GM12878 (cell line): ENCODE data around the gene SEMA3D. TPM values are rescaled to one million over a fixed set of nuclear protein-coding genes. Genes with fewer than 3 reads are reported as not detected.

Experiments used
- ASH2L ChIP-seq: fragments of 300-600, 200-600 bp; sonication (generic); IDR thresholded peaks from 2 replicates; pipeline ENCODE4 v1.6.1; 2017; ENCODE audit warnings: low read depth, mild to moderate bottlenecking, borderline replicate concordance
- DPF2 ChIP-seq: fragments of 450-650 bp; IDR thresholded peaks from 2 replicates; pipeline ENCODE4 v1.6.1; 2017; ENCODE audit warnings: mild to moderate bottlenecking
- FOXM1 ChIP-seq: IDR thresholded peaks from 2 replicates; pipeline ENCODE4 v1.6.1; 2012; ENCODE audit warnings: low read depth, mild to moderate bottlenecking, inconsistent platforms, low read length, moderate library complexity
- HCFC1 ChIP-seq: fragments of 150-350 bp; IDR thresholded peaks from 2 replicates; pipeline ENCODE4 v1.6.1; 2014; ENCODE audit warnings: low read length
- IKZF2 ChIP-seq, 2 experiments: fragments of 450-650 bp; IDR thresholded peaks; 2 replicates each; pipeline ENCODE4 v1.6.1; 2017; ENCODE audit warnings: mild to moderate bottlenecking in 2 of 2, moderate library complexity in 2 of 2
- MTA2 ChIP-seq: fragments of 450-650 bp; IDR thresholded peaks from 2 replicates; pipeline ENCODE4 v1.6.1; 2016; ENCODE audit warnings: low read depth, mild to moderate bottlenecking, moderate library complexity
- MYC ChIP-seq: IDR thresholded peaks from 2 replicates; pipeline ENCODE4 v1.6.1; 2011; ENCODE audit warnings: mild to moderate bottlenecking, low read length, moderate library complexity, inconsistent platforms; ENCODE audit not compliant: insufficient read depth, insufficient replicate concordance, insufficient read length, severe bottlenecking
- NFYA ChIP-seq: IDR thresholded peaks from 2 replicates; pipeline ENCODE4 v1.6.1; 2011; ENCODE audit warnings: low read depth, mild to moderate bottlenecking, low read length, improper control_type of control experiment, borderline replicate concordance
- NR2C2 ChIP-seq: IDR thresholded peaks from 2 replicates; pipeline ENCODE4 v1.6.1; 2011; ENCODE audit warnings: borderline replicate concordance, low read depth; ENCODE audit not compliant: control insufficient read depth, insufficient read length
- POLR2A ChIP-seq: IDR thresholded peaks from 2 replicates; pipeline ENCODE4 v1.6.1; 2011; ENCODE audit warnings: low read depth, mild to moderate bottlenecking, low read length
- POLR2AphosphoS5 ChIP-seq: IDR thresholded peaks from 2 replicates; pipeline ENCODE4 v1.6.1; 2011; ENCODE audit warnings: mild to moderate bottlenecking, low read length, inconsistent platforms
- RUNX3 ChIP-seq: IDR thresholded peaks from 2 replicates; pipeline ENCODE4 v1.6.1; 2012; ENCODE audit warnings: low read length, inconsistent platforms
- SIX5 ChIP-seq: IDR thresholded peaks from 2 replicates; pipeline ENCODE4 v1.6.1; 2011; ENCODE audit warnings: mild to moderate bottlenecking, low read depth, low read length, moderate library complexity; ENCODE audit not compliant: severe bottlenecking
- YY1 ChIP-seq: IDR thresholded peaks from 2 replicates; pipeline ENCODE4 v1.6.1; 2011; ENCODE audit warnings: low read depth, mild to moderate bottlenecking, low read length
- ZNF217 ChIP-seq: fragments of 450-650 bp; IDR thresholded peaks from 2 replicates; pipeline ENCODE4 v1.6.1; 2017; ENCODE audit warnings: antibody characterized with exemption, mild to moderate bottlenecking
- ZNF622 ChIP-seq: fragments of 450-650 bp; IDR thresholded peaks from 2 replicates; pipeline ENCODE4 v1.6.1; 2017; ENCODE audit warnings: mild to moderate bottlenecking, inconsistent platforms
- ZZZ3 ChIP-seq: IDR thresholded peaks from 2 replicates; pipeline ENCODE4 v1.6.1; 2011; ENCODE audit warnings: low read depth; ENCODE audit not compliant: control insufficient read depth, insufficient read length
- polyA plus RNA-seq, 11 experiments: library from polyadenylated mRNA; depleted of rRNA in 4 of 11; unstranded in 6 of 11; stranded (reverse) in 5 of 11; fragments of >200 nt; fragmentation: Nextera tagmentation in 4 of 11; fragmentation: Illumina TruSeq in 1 of 11; extraction: Ambion mirVana in 4 of 11; extraction: Trizol in 1 of 11; gene quantifications; 1 replicate in 1 of 11; 2 replicates in 10 of 11; pipeline versions ENCODE4 v1.2.1 to v1.2.3, GENCODE V29; 2011 to 2016; ENCODE audit warnings: inconsistent platforms in 2 of 11, missing spikeins in 2 of 11, low read depth in 1 of 11
- total RNA-seq, 4 experiments: library from RNA; depleted of rRNA in 3 of 4; stranded (reverse); fragments of >200 nt in 3 of 4; fragmentation: Illumina TruSeq in 1 of 4; extraction: Trizol in 1 of 4; gene quantifications; 2 replicates each; pipeline versions ENCODE4 v1.2.1 to v1.2.3, GENCODE V29; 2013 to 2021
- TF ChIP-seq, protein P1 (sequence below): fragments of 450-650 bp; IDR thresholded peaks from 2 replicates; pipeline ENCODE4 v1.6.1; 2017; ENCODE audit warnings: mild to moderate bottlenecking, moderate library complexity
- TF ChIP-seq, protein P2 (sequence below): fragments of 450-650 bp; IDR thresholded peaks from 2 replicates; pipeline ENCODE4 v1.6.1; 2018; ENCODE audit warnings: borderline replicate concordance, mild to moderate bottlenecking; ENCODE audit not compliant: partially characterized antibody
- TF ChIP-seq, protein P3 (sequence below): fragments of 450-650 bp; IDR thresholded peaks from 2 replicates; pipeline ENCODE4 v1.6.1; 2016; ENCODE audit warnings: mild to moderate bottlenecking, moderate library complexity, borderline replicate concordance
- TF ChIP-seq, protein P4 (sequence below): IDR thresholded peaks from 2 replicates; pipeline ENCODE4 v1.6.1; 2012; ENCODE audit warnings: low read depth, low read length, improper control_type of control experiment

The SEMA3D gene
- total and polyA plus RNA-seq, 10 of the 15 experiments (the other 5 are each of a cell fraction or from before 2014, with no cell fraction given), result 0.04 TPM; not detected in 9

DNA sequence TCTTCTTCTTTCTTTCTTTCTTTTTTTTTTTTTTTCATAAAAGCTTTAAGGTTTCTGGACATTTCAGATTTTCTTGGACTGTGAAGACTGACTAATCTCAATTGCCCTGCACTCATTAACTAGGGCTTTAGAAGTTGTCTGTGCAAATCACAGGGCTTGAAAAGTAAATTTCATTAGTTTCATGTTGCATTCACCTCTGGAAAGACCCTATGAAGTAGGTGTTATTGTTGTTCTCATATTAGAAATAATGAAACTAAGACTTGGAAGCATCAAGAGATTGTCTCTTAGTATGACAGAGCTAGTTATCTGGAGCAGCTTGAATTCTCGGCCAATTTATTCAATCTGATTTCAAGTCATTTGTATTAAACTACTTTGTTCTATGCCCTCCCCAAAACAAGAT, 28.2 kb upstream of the SEMA3D start (continued):
- TF ChIP-seq, protein P1, sequence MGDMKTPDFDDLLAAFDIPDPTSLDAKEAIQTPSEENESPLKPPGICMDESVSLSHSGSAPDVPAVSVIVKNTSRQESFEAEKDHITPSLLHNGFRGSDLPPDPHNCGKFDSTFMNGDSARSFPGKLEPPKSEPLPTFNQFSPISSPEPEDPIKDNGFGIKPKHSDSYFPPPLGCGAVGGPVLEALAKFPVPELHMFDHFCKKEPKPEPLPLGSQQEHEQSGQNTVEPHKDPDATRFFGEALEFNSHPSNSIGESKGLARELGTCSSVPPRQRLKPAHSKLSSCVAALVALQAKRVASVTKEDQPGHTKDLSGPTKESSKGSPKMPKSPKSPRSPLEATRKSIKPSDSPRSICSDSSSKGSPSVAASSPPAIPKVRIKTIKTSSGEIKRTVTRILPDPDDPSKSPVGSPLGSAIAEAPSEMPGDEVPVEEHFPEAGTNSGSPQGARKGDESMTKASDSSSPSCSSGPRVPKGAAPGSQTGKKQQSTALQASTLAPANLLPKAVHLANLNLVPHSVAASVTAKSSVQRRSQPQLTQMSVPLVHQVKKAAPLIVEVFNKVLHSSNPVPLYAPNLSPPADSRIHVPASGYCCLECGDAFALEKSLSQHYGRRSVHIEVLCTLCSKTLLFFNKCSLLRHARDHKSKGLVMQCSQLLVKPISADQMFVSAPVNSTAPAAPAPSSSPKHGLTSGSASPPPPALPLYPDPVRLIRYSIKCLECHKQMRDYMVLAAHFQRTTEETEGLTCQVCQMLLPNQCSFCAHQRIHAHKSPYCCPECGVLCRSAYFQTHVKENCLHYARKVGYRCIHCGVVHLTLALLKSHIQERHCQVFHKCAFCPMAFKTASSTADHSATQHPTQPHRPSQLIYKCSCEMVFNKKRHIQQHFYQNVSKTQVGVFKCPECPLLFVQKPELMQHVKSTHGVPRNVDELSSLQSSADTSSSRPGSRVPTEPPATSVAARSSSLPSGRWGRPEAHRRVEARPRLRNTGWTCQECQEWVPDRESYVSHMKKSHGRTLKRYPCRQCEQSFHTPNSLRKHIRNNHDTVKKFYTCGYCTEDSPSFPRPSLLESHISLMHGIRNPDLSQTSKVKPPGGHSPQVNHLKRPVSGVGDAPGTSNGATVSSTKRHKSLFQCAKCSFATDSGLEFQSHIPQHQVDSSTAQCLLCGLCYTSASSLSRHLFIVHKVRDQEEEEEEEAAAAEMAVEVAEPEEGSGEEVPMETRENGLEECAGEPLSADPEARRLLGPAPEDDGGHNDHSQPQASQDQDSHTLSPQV, result no peak
- TF ChIP-seq YY1, result no peak
- TF ChIP-seq POLR2AphosphoS5, result no peak
- TF ChIP-seq MYC, result no peak
- TF ChIP-seq ZNF622, result no peak
- TF ChIP-seq SIX5, result no peak
- no peak for TF ChIP-seq ASH2L
- peak; percentile 94 for TF ChIP-seq DPF2
- TF ChIP-seq ZZZ3, result no peak
- no peak for TF ChIP-seq POLR2A
- TF ChIP-seq FOXM1, result no peak
- TF ChIP-seq HCFC1, result no peak
- TF ChIP-seq NR2C2, result no peak
- TF ChIP-seq ZNF217, result peak; percentile 88
- peak; percentile 58 to 75 for TF ChIP-seq IKZF2 (IDR thresholded peaks at IDR 0.05)
- TF ChIP-seq, protein P2, sequence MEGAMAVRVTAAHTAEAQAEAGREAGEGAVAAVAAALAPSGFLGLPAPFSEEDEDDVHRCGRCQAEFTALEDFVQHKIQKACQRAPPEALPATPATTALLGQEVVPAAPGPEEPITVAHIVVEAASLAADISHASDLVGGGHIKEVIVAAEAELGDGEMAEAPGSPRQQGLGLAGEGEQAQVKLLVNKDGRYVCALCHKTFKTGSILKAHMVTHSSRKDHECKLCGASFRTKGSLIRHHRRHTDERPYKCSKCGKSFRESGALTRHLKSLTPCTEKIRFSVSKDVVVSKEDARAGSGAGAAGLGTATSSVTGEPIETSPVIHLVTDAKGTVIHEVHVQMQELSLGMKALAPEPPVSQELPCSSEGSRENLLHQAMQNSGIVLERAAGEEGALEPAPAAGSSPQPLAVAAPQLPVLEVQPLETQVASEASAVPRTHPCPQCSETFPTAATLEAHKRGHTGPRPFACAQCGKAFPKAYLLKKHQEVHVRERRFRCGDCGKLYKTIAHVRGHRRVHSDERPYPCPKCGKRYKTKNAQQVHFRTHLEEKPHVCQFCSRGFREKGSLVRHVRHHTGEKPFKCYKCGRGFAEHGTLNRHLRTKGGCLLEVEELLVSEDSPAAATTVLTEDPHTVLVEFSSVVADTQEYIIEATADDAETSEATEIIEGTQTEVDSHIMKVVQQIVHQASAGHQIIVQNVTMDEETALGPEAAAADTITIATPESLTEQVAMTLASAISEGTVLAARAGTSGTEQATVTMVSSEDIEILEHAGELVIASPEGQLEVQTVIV, result no peak
- no peak for TF ChIP-seq RUNX3
- TF ChIP-seq NFYA, result no peak
- peak; percentile 91 for TF ChIP-seq MTA2
- TF ChIP-seq, protein P3, sequence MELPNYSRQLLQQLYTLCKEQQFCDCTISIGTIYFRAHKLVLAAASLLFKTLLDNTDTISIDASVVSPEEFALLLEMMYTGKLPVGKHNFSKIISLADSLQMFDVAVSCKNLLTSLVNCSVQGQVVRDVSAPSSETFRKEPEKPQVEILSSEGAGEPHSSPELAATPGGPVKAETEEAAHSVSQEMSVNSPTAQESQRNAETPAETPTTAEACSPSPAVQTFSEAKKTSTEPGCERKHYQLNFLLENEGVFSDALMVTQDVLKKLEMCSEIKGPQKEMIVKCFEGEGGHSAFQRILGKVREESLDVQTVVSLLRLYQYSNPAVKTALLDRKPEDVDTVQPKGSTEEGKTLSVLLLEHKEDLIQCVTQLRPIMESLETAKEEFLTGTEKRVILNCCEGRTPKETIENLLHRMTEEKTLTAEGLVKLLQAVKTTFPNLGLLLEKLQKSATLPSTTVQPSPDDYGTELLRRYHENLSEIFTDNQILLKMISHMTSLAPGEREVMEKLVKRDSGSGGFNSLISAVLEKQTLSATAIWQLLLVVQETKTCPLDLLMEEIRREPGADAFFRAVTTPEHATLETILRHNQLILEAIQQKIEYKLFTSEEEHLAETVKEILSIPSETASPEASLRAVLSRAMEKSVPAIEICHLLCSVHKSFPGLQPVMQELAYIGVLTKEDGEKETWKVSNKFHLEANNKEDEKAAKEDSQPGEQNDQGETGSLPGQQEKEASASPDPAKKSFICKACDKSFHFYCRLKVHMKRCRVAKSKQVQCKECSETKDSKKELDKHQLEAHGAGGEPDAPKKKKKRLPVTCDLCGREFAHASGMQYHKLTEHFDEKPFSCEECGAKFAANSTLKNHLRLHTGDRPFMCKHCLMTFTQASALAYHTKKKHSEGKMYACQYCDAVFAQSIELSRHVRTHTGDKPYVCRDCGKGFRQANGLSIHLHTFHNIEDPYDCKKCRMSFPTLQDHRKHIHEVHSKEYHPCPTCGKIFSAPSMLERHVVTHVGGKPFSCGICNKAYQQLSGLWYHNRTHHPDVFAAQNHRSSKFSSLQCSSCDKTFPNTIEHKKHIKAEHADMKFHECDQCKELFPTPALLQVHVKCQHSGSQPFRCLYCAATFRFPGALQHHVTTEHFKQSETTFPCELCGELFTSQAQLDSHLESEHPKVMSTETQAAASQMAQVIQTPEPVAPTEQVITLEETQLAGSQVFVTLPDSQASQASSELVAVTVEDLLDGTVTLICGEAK, result no peak
- TF ChIP-seq, protein P4, sequence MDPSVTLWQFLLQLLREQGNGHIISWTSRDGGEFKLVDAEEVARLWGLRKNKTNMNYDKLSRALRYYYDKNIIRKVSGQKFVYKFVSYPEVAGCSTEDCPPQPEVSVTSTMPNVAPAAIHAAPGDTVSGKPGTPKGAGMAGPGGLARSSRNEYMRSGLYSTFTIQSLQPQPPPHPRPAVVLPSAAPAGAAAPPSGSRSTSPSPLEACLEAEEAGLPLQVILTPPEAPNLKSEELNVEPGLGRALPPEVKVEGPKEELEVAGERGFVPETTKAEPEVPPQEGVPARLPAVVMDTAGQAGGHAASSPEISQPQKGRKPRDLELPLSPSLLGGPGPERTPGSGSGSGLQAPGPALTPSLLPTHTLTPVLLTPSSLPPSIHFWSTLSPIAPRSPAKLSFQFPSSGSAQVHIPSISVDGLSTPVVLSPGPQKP, result no peak
